ENCODE results near the gene DOCK7. TPM values are rescaled to one million over a fixed set of nuclear protein-coding genes. Genes with fewer than 3 reads are reported as not detected.

The DOCK7 gene
- total and polyA plus RNA-seq, 2 of the 13 experiments (the other 11 are each of a cell fraction or from before 2014, with no cell fraction given): 45.7 to 67.2 TPM

- intact Hi-C loops (cut with micrococcal nuclease; ENCODE audit: unreplicated experiment) (no loop called here), in situ Hi-C loops (cut with HindIII; ENCODE audit: extremely low pct_ligation_motif_present, low pct_unique_long_range_greater_than_20kb) (no loop called here)
- ChIA-PET POLR2A (no interaction called here), CTCF (ENCODE audit: low intra/inter-chr PET ratio, low total read pairs) (no interaction called here)
- no peak overlapping the region for H3K4me3 ChIP-seq (replicated peaks in 1 of 3; ENCODE audit: insufficient read depth in 1 of 3, low read depth in 2 of 3, low read length in 3 of 3)
- BruUV-seq (replicated peaks): no TSS peak
- H3K9ac ChIP-seq (ENCODE audit: insufficient read depth, low read depth, low read length): no peak overlapping the region
- no peak for ATAC-seq
- 96% methylated on average over 5 of the region's 5 CpGs for WGBS (ENCODE audit: low lambda C conversion rate)
- peaks cover 3% of the 10 kb centered on the region for H3K79me2 ChIP-seq (ENCODE audit: insufficient read depth, low read length)
- FAIRE-seq: no peak
- no peaks in the 10 kb centered on the region for H3K9me3 ChIP-seq (ENCODE audit: low read length)
- TF ChIP-seq CTCF (CRISPR knock-in tag; IDR thresholded peaks at IDR 0.05) (no peak), HOMEZ (CRISPR knock-in tag; IDR thresholded peaks at IDR 0.05; ENCODE audit: low read depth) (no peak), SMAD9 (CRISPR knock-in tag; IDR thresholded peaks at IDR 0.05) (no peak), TOE1 (CRISPR knock-in tag; IDR thresholded peaks at IDR 0.05) (no peak)
- H3K27me3 ChIP-seq (ENCODE audit: control insufficient read depth in 1 of 2, insufficient read depth in 2 of 2, low read length in 2 of 2): no peaks in the 10 kb centered on the region
- no peak overlapping the region for H2AFZ ChIP-seq (ENCODE audit: low read length)
- no peak overlapping the region for H3K4me2 ChIP-seq (ENCODE audit: low read depth, low read length)
- no peak for DNase-seq (ENCODE audit: low spot score)
- H4K20me1 ChIP-seq (ENCODE audit: insufficient read depth, low read length): no peaks in the 10 kb centered on the region
- H3K4me1 ChIP-seq (ENCODE audit: insufficient read depth, low read length): peaks cover 61% of the 10 kb centered on the region
- H3K36me3 ChIP-seq (replicated peaks in 1 of 2; ENCODE audit: control insufficient read depth in 1 of 2, insufficient read depth in 2 of 2, low read length in 2 of 2): 0 out of 5 replicates have a peak, but pooled peaks cover 0 to 3% of the 10 kb centered on the region in 2 experiments
- no peak overlapping the region for H3K27ac ChIP-seq (ENCODE audit: extremely low read length, insufficient read depth, low read length)
Observed at GRCh38 chr1:62599044-62599443, 89.1 kb downstream of the DOCK7 start.

DNA sequence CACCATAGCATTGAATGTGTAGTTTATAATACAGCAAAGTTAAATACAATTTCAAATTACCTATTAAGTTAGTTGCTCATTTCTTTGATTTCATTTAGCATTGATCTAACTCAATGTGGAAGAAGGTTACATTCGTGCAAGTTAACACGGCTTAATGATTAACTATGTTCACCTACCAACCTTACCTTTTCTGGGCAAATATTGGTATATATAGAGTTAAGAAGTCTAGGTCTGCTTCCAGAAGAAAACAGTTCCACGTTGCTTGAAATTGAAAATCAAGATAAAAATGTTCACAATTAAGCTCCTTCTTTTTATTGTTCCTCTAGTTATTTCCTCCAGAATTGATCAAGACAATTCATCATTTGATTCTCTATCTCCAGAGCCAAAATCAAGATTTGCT, 90.9 kb downstream of the DOCK7 start, which contains the start of gene ANGPTL3:
ANGPTL3 (plus strand) TSS at position 240 of the 400 bp plus-strand sequence; CDS start at position 287, 47 bp downstream.
- peaks cover 74% of the 10 kb centered on the region for H3K4me1 ChIP-seq (ENCODE audit: insufficient read depth, low read length)
- H3K9me3 ChIP-seq (ENCODE audit: low read length): no peaks in the 10 kb centered on the region
- no peak within 1 kb of the TSS for H3K4me2 ChIP-seq (ENCODE audit: low read depth, low read length)
- H3K27ac ChIP-seq (ENCODE audit: extremely low read length, insufficient read depth, low read length): peak within 1 kb of the TSS; percentile 23
- in situ Hi-C loops (cut with HindIII; ENCODE audit: extremely low pct_ligation_motif_present, low pct_unique_long_range_greater_than_20kb): no loop called here
- no peak for ATAC-seq
- H3K9ac ChIP-seq (ENCODE audit: insufficient read depth, low read depth, low read length): no peak within 1 kb of the TSS
- no peaks in the 10 kb centered on the region for H4K20me1 ChIP-seq (ENCODE audit: insufficient read depth, low read length)
- H3K36me3 ChIP-seq (replicated peaks in 1 of 2; ENCODE audit: control insufficient read depth in 1 of 2, insufficient read depth in 2 of 2, low read length in 2 of 2): 0 out of 5 replicates have a peak, but pooled peaks cover 0 to 3% of the 10 kb centered on the region in 2 experiments
- 59% methylated on average over 3 of the region's 3 CpGs for WGBS (ENCODE audit: low lambda C conversion rate)
- BruUV-seq (replicated peaks): no TSS peak
- no peak for FAIRE-seq
- intact Hi-C loops (cut with micrococcal nuclease; ENCODE audit: unreplicated experiment): no loop called here
- no peaks in the 10 kb centered on the region for H3K27me3 ChIP-seq (ENCODE audit: control insufficient read depth in 1 of 2, insufficient read depth in 2 of 2, low read length in 2 of 2)
- ChIA-PET POLR2A (no interaction called here), CTCF (ENCODE audit: low intra/inter-chr PET ratio, low total read pairs) (no interaction called here)
- DNase-seq (ENCODE audit: low spot score): no peak
- H3K4me3 ChIP-seq (replicated peaks in 1 of 3; ENCODE audit: insufficient read depth in 1 of 3, low read depth in 2 of 3, low read length in 3 of 3): no peak within 1 kb of the TSS
- H3K79me2 ChIP-seq (ENCODE audit: insufficient read depth, low read length): peaks cover 3% of the 10 kb centered on the region
- H2AFZ ChIP-seq (ENCODE audit: low read length): no peak within 1 kb of the TSS
- TF ChIP-seq HOXD1 (CRISPR knock-in tag; IDR thresholded peaks at IDR 0.05) (no peak), HOMEZ (CRISPR knock-in tag; IDR thresholded peaks at IDR 0.05; ENCODE audit: low read depth) (peak; percentile 66; the same call in 1 of the 2 replicates), SRF (IDR thresholded peaks at IDR 0.05; ENCODE audit: low read depth, low read length) (peak; percentile 62; the same call in 1 of the 2 replicates), SAP130 (CRISPR knock-in tag; IDR thresholded peaks at IDR 0.05; ENCODE audit: low read depth) (no peak), ZNF775 (CRISPR knock-in tag; IDR thresholded peaks at IDR 0.05; ENCODE audit: borderline replicate concordance) (no peak), ZNF33A (CRISPR knock-in tag; IDR thresholded peaks at IDR 0.05; ENCODE audit: borderline replicate concordance) (no peak)
- TF ChIP-seq, protein P1, sequence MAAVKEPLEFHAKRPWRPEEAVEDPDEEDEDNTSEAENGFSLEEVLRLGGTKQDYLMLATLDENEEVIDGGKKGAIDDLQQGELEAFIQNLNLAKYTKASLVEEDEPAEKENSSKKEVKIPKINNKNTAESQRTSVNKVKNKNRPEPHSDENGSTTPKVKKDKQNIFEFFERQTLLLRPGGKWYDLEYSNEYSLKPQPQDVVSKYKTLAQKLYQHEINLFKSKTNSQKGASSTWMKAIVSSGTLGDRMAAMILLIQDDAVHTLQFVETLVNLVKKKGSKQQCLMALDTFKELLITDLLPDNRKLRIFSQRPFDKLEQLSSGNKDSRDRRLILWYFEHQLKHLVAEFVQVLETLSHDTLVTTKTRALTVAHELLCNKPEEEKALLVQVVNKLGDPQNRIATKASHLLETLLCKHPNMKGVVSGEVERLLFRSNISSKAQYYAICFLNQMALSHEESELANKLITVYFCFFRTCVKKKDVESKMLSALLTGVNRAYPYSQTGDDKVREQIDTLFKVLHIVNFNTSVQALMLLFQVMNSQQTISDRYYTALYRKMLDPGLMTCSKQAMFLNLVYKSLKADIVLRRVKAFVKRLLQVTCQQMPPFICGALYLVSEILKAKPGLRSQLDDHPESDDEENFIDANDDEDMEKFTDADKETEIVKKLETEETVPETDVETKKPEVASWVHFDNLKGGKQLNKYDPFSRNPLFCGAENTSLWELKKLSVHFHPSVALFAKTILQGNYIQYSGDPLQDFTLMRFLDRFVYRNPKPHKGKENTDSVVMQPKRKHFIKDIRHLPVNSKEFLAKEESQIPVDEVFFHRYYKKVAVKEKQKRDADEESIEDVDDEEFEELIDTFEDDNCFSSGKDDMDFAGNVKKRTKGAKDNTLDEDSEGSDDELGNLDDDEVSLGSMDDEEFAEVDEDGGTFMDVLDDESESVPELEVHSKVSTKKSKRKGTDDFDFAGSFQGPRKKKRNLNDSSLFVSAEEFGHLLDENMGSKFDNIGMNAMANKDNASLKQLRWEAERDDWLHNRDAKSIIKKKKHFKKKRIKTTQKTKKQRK (IDR thresholded peaks at IDR 0.05; ENCODE audit: low read length): no peak

Data from HepG2 (cell line).